Skeletal muscle tissue (tissue), 4 donors: ENCODE results near the gene CCDC89. TPM values are rescaled to one million over a fixed set of nuclear protein-coding genes. Genes with fewer than 3 reads are reported as not detected.

Experiments
- H3K27ac ChIP-seq: one replicate; pipeline ENCODE4 v1.7.0; 2013; ENCODE audit warnings: mild to moderate bottlenecking, low read depth, low read length, inconsistent platforms
- H3K27me3 ChIP-seq, 3 donors: one replicate each; pipeline ENCODE4 v1.7.0; 2013; ENCODE audit warnings: low read length in 3 of 3; ENCODE audit not compliant: control insufficient read depth in 3 of 3, insufficient read depth in 3 of 3
- H3K36me3 ChIP-seq, 3 donors: one replicate each; pipeline ENCODE4 v1.7.0; 2013; ENCODE audit warnings: low read length in 3 of 3; ENCODE audit not compliant: control insufficient read depth in 3 of 3, insufficient read depth in 3 of 3
- H3K4me1 ChIP-seq, 3 donors: one replicate each; pipeline ENCODE4 v1.7.0; 2013; ENCODE audit warnings: low read length in 3 of 3, mild to moderate bottlenecking in 3 of 3; ENCODE audit not compliant: control insufficient read depth in 3 of 3, insufficient read depth in 3 of 3
- H3K4me3 ChIP-seq, 3 donors: one replicate each; pipeline ENCODE4 v1.7.0; 2013; ENCODE audit warnings: low read length in 3 of 3
- H3K9ac ChIP-seq, 3 donors: one replicate each; pipeline ENCODE4 v1.7.0; 2013; ENCODE audit warnings: low read length in 3 of 3, mild to moderate bottlenecking in 3 of 3, moderate library complexity in 2 of 3, low read depth in 1 of 3
- H3K9me3 ChIP-seq, 3 donors: one replicate each; pipeline ENCODE4 v1.7.0; 2013; ENCODE audit warnings: low read length in 3 of 3; ENCODE audit not compliant: control insufficient read depth in 3 of 3
- total RNA-seq: library from RNA; depleted of rRNA; stranded (reverse); fragments of >200 nt; gene quantifications from one replicate; pipeline ENCODE4 v1.2.3, GENCODE V29; 2014
- donor health status: Osteomylitis.

Gene CCDC89
- total RNA-seq, 1 donor from 2014 or later = 1.0 TPM

DNA sequence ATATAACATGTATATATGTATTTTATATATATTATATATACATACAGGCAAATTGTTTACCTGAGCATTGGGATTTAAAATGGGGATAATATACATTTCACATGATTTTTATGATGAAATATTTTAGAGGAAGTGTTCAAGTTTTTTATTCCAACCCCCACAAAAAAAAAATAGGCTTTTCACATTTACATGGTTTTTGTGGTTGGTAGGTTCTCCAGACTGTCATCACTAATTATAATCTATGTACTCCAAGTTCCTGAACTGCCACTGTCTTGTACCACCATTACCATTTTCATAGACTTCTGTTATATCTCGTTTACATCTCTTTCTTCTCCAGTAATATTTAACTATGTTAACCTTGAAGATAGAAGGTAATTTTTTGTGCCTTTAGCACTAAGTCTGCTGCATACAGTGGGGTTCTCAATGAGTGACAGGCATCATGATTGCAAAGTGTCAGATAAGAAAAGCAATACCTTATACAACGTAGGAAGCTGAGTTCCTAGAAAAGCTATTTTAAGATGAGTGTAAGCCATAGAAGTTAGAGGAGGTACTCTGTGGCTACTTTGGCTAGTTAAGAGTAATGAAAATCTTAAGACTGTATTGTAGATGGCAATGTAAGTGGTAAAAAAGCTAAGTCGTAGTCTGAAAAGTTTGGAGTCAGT lies 33.1 kb downstream of the CCDC89 start:
- Histone ChIP-seq H3K9me3 (no peaks in the 10 kb centered on the region), H3K36me3 (peaks cover 0 to 31% (median 20%) of the 10 kb centered on the region in 3 donors), H3K27ac (no peak overlapping the region), H3K4me1 (peaks cover 3 to 16% (median 6%) of the 10 kb centered on the region in 3 donors), H3K27me3 (no peaks in the 10 kb centered on the region), H3K9ac (no peak overlapping the region), H3K4me3 (no peak overlapping the region)

DNA sequence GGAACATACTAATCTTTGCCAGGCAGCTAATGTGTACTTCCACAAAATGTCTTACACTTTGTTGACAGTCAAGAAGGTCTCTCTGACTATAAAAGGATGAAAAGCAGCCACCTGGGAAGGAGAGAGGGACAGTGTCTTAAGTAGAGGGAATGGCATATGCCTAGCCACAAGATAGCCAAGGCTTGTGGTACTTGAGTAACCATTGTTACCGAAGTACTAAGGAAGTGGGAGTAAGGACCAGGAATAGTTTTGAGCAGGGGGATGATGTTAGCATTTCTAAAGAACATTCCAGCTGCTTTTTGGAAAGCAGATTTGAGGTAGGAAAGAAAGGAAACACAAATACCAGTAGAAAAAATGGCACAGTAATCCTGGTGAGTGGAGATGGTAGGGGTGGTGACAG lies 34.9 kb downstream of the CCDC89 start:
- Histone ChIP-seq H3K4me3 (no peak overlapping the region), H3K9ac (no peak overlapping the region), H3K9me3 (no peaks in the 10 kb centered on the region), H3K27me3 (no peaks in the 10 kb centered on the region), H3K27ac (no peak overlapping the region), H3K36me3 (peaks cover 0 to 22% (median 15%) of the 10 kb centered on the region in 3 donors), H3K4me1 (peaks cover 7 to 17% (median 12%) of the 10 kb centered on the region in 3 donors)

DNA sequence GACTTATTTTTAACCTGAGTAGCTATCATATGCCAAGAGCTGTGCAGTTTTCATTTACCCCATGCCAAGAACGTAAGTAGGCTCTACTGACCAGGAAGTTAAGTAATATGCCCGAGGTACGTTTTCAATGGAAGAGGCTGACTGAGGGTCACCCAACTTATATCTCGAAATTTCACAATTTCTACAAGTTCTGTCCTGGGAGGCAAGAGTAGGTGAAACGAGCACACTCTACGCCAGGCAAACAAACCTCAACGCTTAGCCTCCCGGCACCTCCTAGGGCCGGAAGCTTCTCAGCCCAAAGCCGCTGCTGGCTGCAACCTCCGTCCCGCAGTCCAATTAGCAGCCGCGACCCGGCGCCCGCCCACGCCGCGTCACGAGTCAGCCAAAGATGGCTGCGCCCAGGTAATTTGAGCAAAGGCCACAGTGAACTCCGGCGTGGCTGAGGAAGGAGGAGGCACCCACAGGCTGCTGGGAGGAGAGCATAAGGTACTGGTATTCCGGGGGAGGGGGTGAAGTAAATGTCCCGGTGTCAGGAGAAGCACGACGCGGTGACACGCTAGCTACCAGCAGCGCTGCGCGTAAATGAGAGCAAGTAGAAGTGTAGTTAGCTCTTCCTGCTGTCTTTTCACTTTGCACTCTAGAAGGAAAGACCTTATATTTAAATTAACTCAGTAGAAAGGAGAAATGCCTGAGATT lies 38.2 kb downstream of the CCDC89 start, which contains the start of gene TMEM126A:
Gene TMEM126A (plus strand): TSS at position 364 of the 696 bp plus-strand sequence. CDS start 2,289 bp downstream, outside the sequence.
- Histone ChIP-seq H3K9me3 (no peaks in the 10 kb centered on the region), H3K36me3 (peaks cover 0 to 9% (median 7%) of the 10 kb centered on the region in 3 donors), H3K27me3 (no peaks in the 10 kb centered on the region), H3K9ac (peak within 1 kb of the TSS; percentile 84 to 92 (median 90)), H3K4me3 (peak within 1 kb of the TSS; percentile 92 to 94 (median 92)), H3K4me1 (peaks cover 7 to 21% (median 15%) of the 10 kb centered on the region in 3 donors), H3K27ac (peak within 1 kb of the TSS; percentile 84)

DNA sequence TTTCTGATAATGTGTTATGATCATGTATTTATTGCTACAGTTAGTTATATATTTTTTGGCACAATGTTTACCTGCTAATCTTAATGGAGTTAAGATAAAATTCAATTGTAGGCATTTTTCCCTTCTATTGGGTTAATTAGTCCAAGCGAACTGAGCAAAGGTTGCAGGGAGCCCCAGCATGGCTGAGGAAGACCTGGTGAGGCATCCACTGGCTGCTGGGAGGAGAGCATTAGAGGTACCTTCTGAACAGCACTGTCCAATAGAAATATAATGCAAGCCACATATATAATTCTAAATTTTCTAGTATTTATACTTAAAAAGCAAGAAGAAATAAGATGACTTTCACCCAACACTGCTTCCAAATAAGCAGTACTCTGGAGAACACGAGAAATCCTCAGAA lies 38.9 kb downstream of the CCDC89 start:
- peak overlapping the region; percentile 92 to 94 (median 92) for H3K4me3 ChIP-seq
- H3K27me3 ChIP-seq = no peaks in the 10 kb centered on the region
- peak overlapping the region; percentile 84 to 92 (median 90) for H3K9ac ChIP-seq
- peaks cover 7 to 21% (median 15%) of the 10 kb centered on the region in 3 donors for H3K4me1 ChIP-seq
- peak overlapping the region; percentile 84 for H3K27ac ChIP-seq
- H3K9me3 ChIP-seq = no peaks in the 10 kb centered on the region
- H3K36me3 ChIP-seq = peaks cover 0 to 9% (median 7%) of the 10 kb centered on the region in 3 donors

DNA sequence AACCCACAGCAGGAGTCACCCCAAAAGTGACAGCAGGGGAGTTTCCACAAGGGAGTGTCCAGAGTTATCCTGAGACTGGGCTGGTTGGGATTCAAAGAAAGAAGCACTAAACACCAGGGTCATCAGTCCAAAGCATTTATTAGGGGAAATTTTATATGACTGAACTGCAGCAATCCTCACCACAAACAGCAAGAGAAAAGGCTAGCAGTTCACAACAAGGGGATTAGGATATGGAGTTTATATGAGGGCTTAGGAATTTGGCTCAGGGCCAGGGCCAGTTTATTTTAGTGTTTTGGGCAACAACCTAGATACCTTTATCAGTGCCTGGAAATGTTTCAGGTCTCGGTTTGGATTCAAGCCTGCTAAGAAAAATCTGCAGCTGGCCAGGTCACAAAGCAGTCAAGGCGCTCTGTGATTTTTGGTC lies 42.8 kb downstream of the CCDC89 start:
- H3K9ac ChIP-seq = peak overlapping the region in 1 of 3 donors; percentile 41
- H3K9me3 ChIP-seq = no peaks in the 10 kb centered on the region
- H3K27me3 ChIP-seq = no peaks in the 10 kb centered on the region
- no peak overlapping the region for H3K4me3 ChIP-seq
- H3K27ac ChIP-seq = no peak overlapping the region
- peaks cover 4 to 11% (median 10%) of the 10 kb centered on the region in 3 donors for H3K4me1 ChIP-seq
- H3K36me3 ChIP-seq = no peaks in the 10 kb centered on the region

DNA sequence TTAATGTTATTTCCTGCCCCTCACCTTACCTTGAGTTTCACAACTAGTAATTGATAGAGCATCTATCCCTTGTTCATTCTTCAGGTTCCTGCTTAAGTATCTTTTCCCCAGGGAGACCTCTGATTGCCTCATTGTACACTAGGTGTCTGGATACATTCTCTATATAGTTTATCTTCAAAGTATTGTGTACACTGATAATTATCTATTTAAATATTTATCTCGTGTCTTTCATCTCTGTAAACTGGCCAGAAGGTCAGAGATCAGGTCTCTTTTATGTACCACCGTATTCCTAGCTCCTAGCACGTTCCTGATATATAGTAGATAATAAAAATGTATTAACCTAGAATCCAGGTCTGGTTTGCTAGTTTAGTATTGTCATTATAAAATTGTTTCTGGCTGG lies 51.2 kb downstream of the CCDC89 start:
- no peaks in the 10 kb centered on the region for H3K27me3 ChIP-seq
- peaks cover 4 to 24% (median 15%) of the 10 kb centered on the region in 3 donors for H3K36me3 ChIP-seq
- no peak overlapping the region for H3K9ac ChIP-seq
- H3K9me3 ChIP-seq = no peaks in the 10 kb centered on the region
- no peak overlapping the region for H3K27ac ChIP-seq
- no peak overlapping the region for H3K4me3 ChIP-seq
- H3K4me1 ChIP-seq = peaks cover 0 to 5% (median 4%) of the 10 kb centered on the region in 3 donors

Other genes starting within 250 kb of the CCDC89 start
- 18.3 TPM for gene DLG2, start 58.9 kb downstream of the CCDC89 start, total RNA-seq
- 26.1 TPM for gene TMEM126B, start 57.6 kb downstream of the CCDC89 start, total RNA-seq
- gene TMEM126A, start 38.2 kb downstream of the CCDC89 start, total RNA-seq = 35.5 TPM
- 28.7 TPM for gene CREBZF, start 21.1 kb downstream of the CCDC89 start, total RNA-seq
- gene SYTL2, start 124.9 kb upstream of the CCDC89 start, total RNA-seq = 51.1 TPM
- not detected for gene CCDC83, start 169.2 kb upstream of the CCDC89 start, total RNA-seq